ENCODE measurements around the gene FAM90A26. TPM values are rescaled to one million over a fixed set of nuclear protein-coding genes. Genes with fewer than 3 reads are reported as not detected.
A peak's percentile ranks its signal among the peaks of the same experiment; 100 is the strongest.
"Not testable (repeated sequence)": the region's sequence is repeated elsewhere in the genome, so short reads cannot be mapped to it uniquely, and the experiment has no call there.

The FAM90A26 gene
- total RNA-seq, 4 donors from 2014 or later, result not detected

DNA sequence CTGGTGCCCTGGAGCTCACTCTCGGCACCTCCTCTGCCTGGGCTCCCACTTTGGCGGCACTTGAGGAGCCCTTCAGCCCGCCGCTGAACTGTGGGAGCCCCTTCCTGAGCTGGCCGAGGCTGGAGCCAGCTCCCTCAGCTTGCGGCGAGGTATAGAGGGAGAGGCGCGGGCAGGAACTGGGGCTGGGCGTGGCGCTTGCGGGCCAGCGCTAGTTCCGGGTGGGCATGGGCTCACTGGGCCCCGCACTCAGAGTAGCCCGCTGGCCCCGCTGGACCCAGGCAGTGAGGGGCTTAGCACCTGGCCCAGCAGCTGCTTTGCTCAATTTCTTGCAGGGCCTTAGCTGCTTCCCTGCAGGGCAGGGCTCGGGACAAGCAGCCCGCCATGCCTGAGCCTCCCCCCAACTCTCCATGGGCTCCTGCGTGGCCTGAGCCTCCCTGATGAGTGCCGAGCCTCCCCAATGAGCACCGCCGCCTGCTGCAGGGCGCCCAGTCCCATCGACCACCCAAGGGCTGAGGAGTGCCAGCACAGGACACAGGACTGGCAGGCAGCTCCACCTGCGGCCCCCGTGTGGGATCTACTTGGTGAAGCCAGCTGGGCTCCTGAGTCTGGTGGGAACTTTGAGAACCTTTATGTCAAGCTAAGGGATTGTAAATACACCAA, 26.7 kb upstream of the FAM90A26 start:
- ATAC-seq, result no peak
- Histone ChIP-seq H3K27ac (no peak overlapping the region), H3K36me3 (peaks cover 0 to 29% of the 10 kb centered on the region in 2 donors), H3K4me3 (no peak overlapping the region), H3K27me3 (no peaks in the 10 kb centered on the region), H3K4me1 (no peaks in the 10 kb centered on the region), H3K9me3 (no peaks in the 10 kb centered on the region)
- 100% methylated on average over 2 of the region's 27 CpGs; no CpG with 5 or more reads in 1 of the 2 donors for WGBS, 2 donors (ENCODE audit: low coverage in 1 of 2)
- no peak for TF ChIP-seq EP300 (IDR thresholded peaks at IDR 0.05)
- TF ChIP-seq POLR2A (IDR thresholded peaks at IDR 0.05), result no peak
- TF ChIP-seq, protein P1, sequence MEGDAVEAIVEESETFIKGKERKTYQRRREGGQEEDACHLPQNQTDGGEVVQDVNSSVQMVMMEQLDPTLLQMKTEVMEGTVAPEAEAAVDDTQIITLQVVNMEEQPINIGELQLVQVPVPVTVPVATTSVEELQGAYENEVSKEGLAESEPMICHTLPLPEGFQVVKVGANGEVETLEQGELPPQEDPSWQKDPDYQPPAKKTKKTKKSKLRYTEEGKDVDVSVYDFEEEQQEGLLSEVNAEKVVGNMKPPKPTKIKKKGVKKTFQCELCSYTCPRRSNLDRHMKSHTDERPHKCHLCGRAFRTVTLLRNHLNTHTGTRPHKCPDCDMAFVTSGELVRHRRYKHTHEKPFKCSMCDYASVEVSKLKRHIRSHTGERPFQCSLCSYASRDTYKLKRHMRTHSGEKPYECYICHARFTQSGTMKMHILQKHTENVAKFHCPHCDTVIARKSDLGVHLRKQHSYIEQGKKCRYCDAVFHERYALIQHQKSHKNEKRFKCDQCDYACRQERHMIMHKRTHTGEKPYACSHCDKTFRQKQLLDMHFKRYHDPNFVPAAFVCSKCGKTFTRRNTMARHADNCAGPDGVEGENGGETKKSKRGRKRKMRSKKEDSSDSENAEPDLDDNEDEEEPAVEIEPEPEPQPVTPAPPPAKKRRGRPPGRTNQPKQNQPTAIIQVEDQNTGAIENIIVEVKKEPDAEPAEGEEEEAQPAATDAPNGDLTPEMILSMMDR (IDR thresholded peaks at IDR 0.05), result no peak
- no peak for TF ChIP-seq POLR2AphosphoS5 (IDR thresholded peaks at IDR 0.05)

DNA sequence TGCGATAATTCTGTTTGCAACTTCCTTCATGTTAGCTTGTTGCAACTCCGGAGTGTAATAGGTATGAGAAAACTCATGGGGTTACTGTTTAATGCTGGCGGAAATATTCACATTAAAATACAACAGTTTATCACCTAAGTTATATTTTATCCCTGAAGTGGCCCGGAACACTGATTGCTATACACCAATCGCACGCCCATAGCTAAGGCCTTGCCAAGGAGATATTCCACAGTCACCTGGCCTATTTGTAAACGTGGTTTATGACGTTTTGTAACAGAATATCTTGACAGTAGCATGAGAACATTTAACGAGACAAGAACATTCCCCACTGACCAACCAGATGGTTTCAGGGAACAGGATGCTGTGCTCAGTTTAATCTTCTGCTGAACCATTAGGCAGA, 23.2 kb upstream of the FAM90A26 start:
- TF ChIP-seq POLR2AphosphoS5 (IDR thresholded peaks at IDR 0.05) (no peak), POLR2A (IDR thresholded peaks at IDR 0.05) (no peak), EP300 (IDR thresholded peaks at IDR 0.05) (no peak)
- TF ChIP-seq, protein P1 (IDR thresholded peaks at IDR 0.05), result no peak
- Histone ChIP-seq H3K4me1 (no peaks in the 10 kb centered on the region), H3K4me3 (no peak overlapping the region), H3K27ac (no peak overlapping the region), H3K9me3 (no peaks in the 10 kb centered on the region), H3K27me3 (no peaks in the 10 kb centered on the region), H3K36me3 (peaks cover 0 to 19% of the 10 kb centered on the region in 2 donors)
- 83 to 99% methylated on average over 4 to 9 of the region's 9 CpGs for WGBS, 2 donors (ENCODE audit: low coverage in 1 of 2)
- no peak for ATAC-seq

DNA sequence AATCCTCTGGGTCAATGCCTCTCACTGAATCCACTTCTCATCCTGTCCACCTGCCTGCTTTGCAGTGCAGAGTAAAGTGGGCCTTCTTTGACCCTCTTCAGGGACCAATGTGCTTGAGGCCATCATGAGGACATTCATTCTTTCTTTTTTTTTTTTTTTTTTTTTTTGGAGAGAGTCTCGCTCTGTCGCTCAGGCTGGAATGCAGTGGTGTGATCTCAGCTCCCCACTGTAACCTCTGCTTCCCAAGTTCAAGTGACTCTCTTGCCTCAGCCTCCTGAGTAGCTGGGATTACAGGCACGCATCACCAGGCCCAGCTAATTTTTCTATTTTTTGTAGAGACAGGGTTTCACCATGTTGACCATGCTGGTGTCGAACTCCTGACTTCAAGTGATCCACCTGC, 22.8 kb upstream of the FAM90A26 start:
- H3K27me3 ChIP-seq, ATAC-seq, H3K27ac ChIP-seq, H3K4me3 ChIP-seq, H3K4me1 ChIP-seq, H3K9me3 ChIP-seq: not testable (repeated sequence)
- WGBS, 2 donors (ENCODE audit: low coverage in 1 of 2), result 83 to 100% methylated on average over 1 to 2 of the region's 4 CpGs
- H3K36me3 ChIP-seq, result peaks cover 0 to 19% of the 10 kb centered on the region in 2 donors

DNA sequence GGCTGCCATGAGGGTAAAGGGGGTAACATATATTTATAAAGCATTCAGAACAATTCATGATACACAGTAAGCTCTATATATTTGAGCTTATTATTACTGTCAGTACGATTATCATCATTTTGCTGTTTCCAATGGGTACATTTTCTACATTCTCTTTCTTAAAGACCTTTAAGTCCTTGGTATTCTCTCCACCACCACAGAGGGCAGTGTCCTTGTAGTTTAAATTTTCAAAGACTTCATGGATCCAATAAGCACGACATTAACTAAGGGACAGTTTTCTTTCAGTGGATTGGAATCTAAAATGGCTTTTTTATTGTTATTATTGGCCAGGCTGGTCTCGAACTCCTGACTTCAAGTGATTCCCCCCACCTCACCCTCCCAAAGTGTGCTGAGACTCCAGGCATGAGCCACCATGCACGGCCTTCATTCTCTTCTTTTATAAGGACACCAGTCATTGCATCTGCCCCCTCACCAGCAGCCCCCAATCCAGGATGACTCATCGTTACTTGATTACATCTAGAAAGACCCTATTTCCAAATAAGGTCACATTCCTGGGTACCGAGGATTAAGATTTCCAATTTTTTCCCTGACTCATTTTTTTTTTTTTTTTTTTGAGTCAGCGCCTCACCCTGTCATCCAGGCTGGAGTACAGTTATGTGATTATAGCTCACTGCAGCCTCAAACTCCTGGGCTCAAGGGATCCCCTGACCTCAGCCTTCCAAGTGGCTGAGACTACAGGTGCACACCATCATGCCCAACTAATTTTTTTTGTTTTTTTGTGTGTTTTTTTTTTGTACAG, 21.4 kb upstream of the FAM90A26 start:
- ATAC-seq, H3K36me3 ChIP-seq, H3K4me1 ChIP-seq, H3K9me3 ChIP-seq, H3K27ac ChIP-seq, H3K27me3 ChIP-seq, H3K4me3 ChIP-seq: not testable (repeated sequence)
- 61 to 64% methylated on average over 6 to 7 of the region's 7 CpGs for WGBS, 2 donors (ENCODE audit: low coverage in 1 of 2)

DNA sequence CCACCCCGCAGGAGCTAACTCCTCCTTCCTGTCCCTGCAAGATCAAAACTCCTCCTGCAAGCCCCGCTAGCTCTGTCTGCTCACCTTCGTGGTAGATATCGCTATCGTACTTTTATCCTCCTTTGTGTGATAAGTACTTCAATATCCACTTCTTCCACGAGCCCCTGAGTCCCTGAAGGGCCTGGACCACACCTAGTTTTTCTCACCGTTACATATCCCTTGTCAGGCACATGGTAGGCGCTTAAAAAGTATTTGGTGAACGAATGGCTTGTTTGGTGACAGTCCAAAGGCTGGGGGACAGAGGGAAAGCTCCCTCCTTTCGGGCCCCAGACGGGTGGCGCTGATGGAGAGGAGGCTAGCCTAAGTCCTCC, 18.4 kb upstream of the FAM90A26 start:
- not testable (repeated sequence) for H3K9me3 ChIP-seq, ATAC-seq, H3K36me3 ChIP-seq, H3K27me3 ChIP-seq, H3K4me1 ChIP-seq
- H3K4me3 ChIP-seq, result peak overlapping the region; percentile 82 to 88
- WGBS, 2 donors (ENCODE audit: low coverage in 1 of 2), result 0% methylated on average over 4 to 5 of the region's 12 CpGs
- H3K27ac ChIP-seq, result peak overlapping the region; percentile 94 to 99 (median 96)

DNA sequence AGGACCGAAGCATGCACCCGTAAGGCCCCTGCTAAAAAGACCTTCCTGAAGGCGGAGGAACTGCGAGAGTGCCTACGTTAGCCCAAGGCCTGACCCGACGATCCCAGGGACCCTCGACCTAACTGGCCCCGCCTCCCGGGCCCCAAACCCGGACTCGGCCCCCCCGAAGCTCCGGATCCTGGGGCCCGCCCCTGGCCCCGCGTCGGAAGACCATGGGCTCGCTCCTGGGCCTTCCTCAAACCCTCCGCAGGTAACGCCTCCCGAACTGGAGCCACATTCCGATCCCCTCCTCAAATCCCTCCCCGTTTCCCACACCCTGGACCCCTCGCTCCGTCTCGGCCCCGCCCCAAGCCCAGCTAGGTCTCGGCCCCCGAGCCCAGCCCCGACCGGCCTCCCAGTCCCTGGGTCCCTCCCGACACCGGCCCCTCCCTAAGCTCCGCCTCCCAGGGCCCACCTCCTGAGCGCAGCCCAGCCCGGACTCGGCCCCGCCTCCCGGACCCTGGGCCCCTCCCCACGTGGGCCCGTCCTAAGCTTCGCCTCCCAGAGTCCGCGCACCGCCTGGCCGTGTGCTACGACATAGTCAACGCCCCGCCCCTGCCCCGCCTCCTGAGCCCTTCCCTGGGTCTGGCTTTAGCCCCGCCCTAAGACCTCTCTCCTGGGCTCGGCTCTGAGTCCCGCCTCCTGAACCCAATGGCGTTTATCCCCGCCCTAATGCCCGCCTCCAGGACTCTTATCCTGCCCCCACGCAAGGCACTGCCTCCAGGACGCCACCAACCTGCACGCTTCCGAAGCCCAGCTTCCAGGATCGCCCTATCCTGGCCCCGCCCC, 17.8 kb upstream of the FAM90A26 start:
- not testable (repeated sequence) for H3K27me3 ChIP-seq, H3K4me1 ChIP-seq, H3K36me3 ChIP-seq, H3K9me3 ChIP-seq
- peak; percentile 28 to 50 for TF ChIP-seq POLR2A (IDR thresholded peaks at IDR 0.05)
- ATAC-seq, result peak; percentile 88
- Histone ChIP-seq H3K4me3 (peak overlapping the region; percentile 82 to 88), H3K27ac (peak overlapping the region; percentile 94 to 99 (median 96))
- WGBS, 2 donors (ENCODE audit: low coverage in 1 of 2), result 0% methylated on average over 3 of the region's 63 CpGs; no CpG with 5 or more reads in 1 of the 2 donors
